Epithelial cell of esophagus (primary cell): Measurements from ENCODE around the gene GATA5.

Experiments used
- DNase-seq: peaks from one replicate; pipeline ENCODE4 v3.0.0; 2010; ENCODE audit warnings: low read depth
- H3K4me3 ChIP-seq: 2 replicates; pipeline ENCODE4 v1.5.1; 2011; ENCODE audit warnings: mild to moderate bottlenecking, low read length, control low read depth
- CTCF ChIP-seq: IDR thresholded peaks from 2 replicates; pipeline ENCODE4 v1.5.1; 2011; ENCODE audit warnings: low read depth, mild to moderate bottlenecking, low read length, control low read depth, inconsistent platforms; ENCODE audit not compliant: insufficient read depth; ENCODE audit errors: missing control alignments

Gene GATA5

GRCh38 chr20:62416651-62417637 lies 58.9 kb downstream of the GATA5 start:
- no peak for DNase-seq
- TF ChIP-seq CTCF, result no peak
- H3K4me3 ChIP-seq, result no peak overlapping the region

- H3K4me3 ChIP-seq, result no peak overlapping the region
- no peak for TF ChIP-seq CTCF
- DNase-seq, result no peak
Measured at GRCh38 chr20:62415354-62416111, 60.3 kb downstream of the GATA5 start.

GRCh38 chr20:62413896-62414481 lies 61.8 kb downstream of the GATA5 start:
- no peak for DNase-seq
- no peak overlapping the region for H3K4me3 ChIP-seq
- TF ChIP-seq CTCF, result no peak
